PC-9 (cell line): ENCODE measurements around the gene ELOA.

Experiments
- EZH2 ChIP-seq: fragments of 200-600 bp; sonication (generic); IDR thresholded peaks from 2 replicates; pipeline ENCODE4 v1.8.0; 2017; ENCODE audit warnings: antibody characterized with exemption, low read depth
- TF ChIP-seq, protein P1 (sequence below): fragments of 200-600 bp; sonication (generic); conservative IDR thresholded peaks from 2 replicates; pipeline ENCODE4 v1.6.1; 2017; ENCODE audit warnings: mixed run types, antibody characterized with exemption, mild to moderate bottlenecking, moderate library complexity

DNA sequence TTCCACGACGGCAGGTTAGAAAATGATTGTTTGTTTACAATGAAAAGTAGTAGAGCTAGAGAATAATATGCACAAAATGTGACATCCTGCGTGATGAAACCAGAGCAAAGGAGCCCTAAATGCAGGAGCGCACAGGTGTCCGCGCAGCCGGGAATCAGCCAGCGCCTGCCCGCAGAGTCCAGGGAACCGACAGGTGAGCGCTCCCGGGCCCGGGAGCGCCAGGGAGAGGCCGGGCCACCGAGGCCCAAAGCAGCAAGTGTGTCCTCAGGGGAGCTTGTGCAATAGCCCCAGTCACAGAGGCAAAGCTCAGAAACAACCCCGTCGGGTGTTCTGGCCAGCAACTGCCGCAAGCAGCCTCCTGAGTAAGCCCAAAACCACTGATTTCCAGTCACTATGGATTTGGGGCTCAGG lies 58.1 kb downstream of the ELOA start:
- TF ChIP-seq, protein P1, sequence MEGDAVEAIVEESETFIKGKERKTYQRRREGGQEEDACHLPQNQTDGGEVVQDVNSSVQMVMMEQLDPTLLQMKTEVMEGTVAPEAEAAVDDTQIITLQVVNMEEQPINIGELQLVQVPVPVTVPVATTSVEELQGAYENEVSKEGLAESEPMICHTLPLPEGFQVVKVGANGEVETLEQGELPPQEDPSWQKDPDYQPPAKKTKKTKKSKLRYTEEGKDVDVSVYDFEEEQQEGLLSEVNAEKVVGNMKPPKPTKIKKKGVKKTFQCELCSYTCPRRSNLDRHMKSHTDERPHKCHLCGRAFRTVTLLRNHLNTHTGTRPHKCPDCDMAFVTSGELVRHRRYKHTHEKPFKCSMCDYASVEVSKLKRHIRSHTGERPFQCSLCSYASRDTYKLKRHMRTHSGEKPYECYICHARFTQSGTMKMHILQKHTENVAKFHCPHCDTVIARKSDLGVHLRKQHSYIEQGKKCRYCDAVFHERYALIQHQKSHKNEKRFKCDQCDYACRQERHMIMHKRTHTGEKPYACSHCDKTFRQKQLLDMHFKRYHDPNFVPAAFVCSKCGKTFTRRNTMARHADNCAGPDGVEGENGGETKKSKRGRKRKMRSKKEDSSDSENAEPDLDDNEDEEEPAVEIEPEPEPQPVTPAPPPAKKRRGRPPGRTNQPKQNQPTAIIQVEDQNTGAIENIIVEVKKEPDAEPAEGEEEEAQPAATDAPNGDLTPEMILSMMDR, result no peak
- no peak for TF ChIP-seq EZH2
